Mesendoderm (in vitro differentiated cells): ENCODE data around the gene PIGA. TPM values are rescaled to one million over a fixed set of nuclear protein-coding genes. Genes with fewer than 3 reads are reported as not detected.

ENCODE experiments used
- DNase-seq: peaks from one replicate; pipeline ENCODE4 v3.0.0; 2013
- H2AK5ac ChIP-seq: 2 replicates; pipeline ENCODE4 v1.6.1; 2013; ENCODE audit warnings: low read length, inconsistent platforms
- H2BK120ac ChIP-seq: 2 replicates; pipeline ENCODE4 v1.6.1; 2013; ENCODE audit warnings: low read depth, mild to moderate bottlenecking, low read length, moderate library complexity, mixed read lengths
- H2BK15ac ChIP-seq: replicated peaks from 2 replicates; pipeline ENCODE4 v1.6.1; 2013; ENCODE audit warnings: low read depth, mild to moderate bottlenecking, moderate library complexity
- H2BK5ac ChIP-seq: 2 replicates; pipeline ENCODE4 v1.6.1; 2013; ENCODE audit warnings: low read length, inconsistent platforms
- H3K18ac ChIP-seq: 2 replicates; pipeline ENCODE4 v1.6.1; 2013; ENCODE audit warnings: mild to moderate bottlenecking, low read length, mixed read lengths
- H3K23ac ChIP-seq: one replicate; pipeline ENCODE4 v1.6.1; 2013; ENCODE audit warnings: low read length
- H3K27ac ChIP-seq: 2 replicates; pipeline ENCODE4 v1.5.1; 2013; ENCODE audit warnings: low read depth, mild to moderate bottlenecking, inconsistent platforms, low read length, moderate library complexity
- H3K27me3 ChIP-seq: 2 replicates; pipeline ENCODE4 v1.6.1; 2013; ENCODE audit warnings: low read length, control low read depth, mild to moderate bottlenecking, inconsistent platforms; ENCODE audit not compliant: insufficient read depth, poor library complexity
- H3K36me3 ChIP-seq: 2 replicates; pipeline ENCODE4 v1.6.1; 2013; ENCODE audit warnings: low read length, inconsistent platforms; ENCODE audit not compliant: control insufficient read depth, insufficient read depth
- H3K4ac ChIP-seq: one replicate; pipeline ENCODE4 v1.6.1; 2013; ENCODE audit warnings: low read depth, mild to moderate bottlenecking, low read length, moderate library complexity
- H3K4me1 ChIP-seq: 2 replicates; pipeline ENCODE4 v1.6.1; 2013; ENCODE audit warnings: low read depth, low read length, inconsistent platforms; ENCODE audit not compliant: control insufficient read depth
- H3K4me2 ChIP-seq: 2 replicates; pipeline ENCODE4 v1.6.1; 2013; ENCODE audit warnings: low read length
- H3K4me3 ChIP-seq: 2 replicates; pipeline ENCODE4 v1.5.1; 2013; ENCODE audit warnings: mild to moderate bottlenecking, low read length
- H3K56ac ChIP-seq: one replicate; pipeline ENCODE4 v1.6.1; 2013; ENCODE audit warnings: low read length
- H3K79me1 ChIP-seq: 2 replicates; pipeline ENCODE4 v1.6.1; 2013; ENCODE audit warnings: low read length, inconsistent platforms
- H3K79me2 ChIP-seq: 2 replicates; pipeline ENCODE4 v1.6.1; 2013; ENCODE audit warnings: mild to moderate bottlenecking, low read length; ENCODE audit not compliant: control insufficient read depth, insufficient read depth
- H3K9ac ChIP-seq: 2 replicates; pipeline ENCODE4 v1.6.1; 2013; ENCODE audit warnings: low read length, inconsistent platforms
- H4K5ac ChIP-seq: one replicate; pipeline ENCODE4 v1.6.1; 2013; ENCODE audit warnings: low read length
- H4K8ac ChIP-seq: one replicate; pipeline ENCODE4 v1.6.1; 2013; ENCODE audit warnings: low read depth, mild to moderate bottlenecking, control low read depth, low read length, moderate library complexity
- WGBS: extraction: QIAGEN DNeasy Blood & Tissue Kit; methylation state at CpG from one replicate; pipeline ENCODE4 v1.1.7; 2013; ENCODE audit warnings: low lambda C conversion rate, missing lambda C conversion rate; ENCODE audit not compliant: insufficient coverage; ENCODE audit errors: extremely low coverage; 5-methylcytosine and 5-hydroxymethylcytosine counted together
- polyA plus RNA-seq, 2 experiments: library from polyadenylated mRNA; stranded (reverse); fragments of 200-250 nt; gene quantifications; one replicate each; pipeline ENCODE4 v1.2.3, GENCODE V29; 2013

The PIGA gene
- 8.6 TPM for polyA plus RNA-seq (2013, experiment 1 of 2)
- polyA plus RNA-seq (2013, experiment 2 of 2), result 7.5 TPM

- peak; percentile 98 for DNase-seq
- Histone ChIP-seq H3K79me1 (no peaks in the 10 kb centered on the region), H3K27ac (no peak within 1 kb of the TSS), H4K5ac (no peak within 1 kb of the TSS), H3K4ac (no peak within 1 kb of the TSS), H3K23ac (no peak within 1 kb of the TSS), H2AK5ac (no peak within 1 kb of the TSS), H2BK120ac (no peak within 1 kb of the TSS), H3K27me3 (no peaks in the 10 kb centered on the region), H3K79me2 (peaks cover 1% of the 10 kb centered on the region), H4K8ac (no peak within 1 kb of the TSS), H3K4me1 (no peaks in the 10 kb centered on the region), H3K4me3 (peak within 1 kb of the TSS; percentile 73), H3K4me2 (peak within 1 kb of the TSS; percentile 66), H3K18ac (peak within 1 kb of the TSS; percentile 86), H3K9ac (peak within 1 kb of the TSS; percentile 79), H2BK5ac (no peak within 1 kb of the TSS), H3K56ac (peak within 1 kb of the TSS; percentile 81), H3K36me3 (no peaks in the 10 kb centered on the region), H2BK15ac (no peak within 1 kb of the TSS)
- WGBS, result no CpG with 5 or more reads among the region's 72 CpGs
These were observed at the start of gene PIGA for GRCh38 chrX:15335135-15336022. PIGA (minus strand) TSS chrX:15335523; CDS start chrX:15331930, 3,593 bp downstream.

- no peaks in the 10 kb centered on the region for H3K36me3 ChIP-seq
- no peak within 1 kb of the TSS for H3K18ac ChIP-seq
- H3K56ac ChIP-seq, result no peak within 1 kb of the TSS
- H2BK120ac ChIP-seq, result no peak within 1 kb of the TSS
- no peak within 1 kb of the TSS for H3K27ac ChIP-seq
- no peaks in the 10 kb centered on the region for H3K79me2 ChIP-seq
- H3K4me3 ChIP-seq, result no peak within 1 kb of the TSS
- no peak within 1 kb of the TSS for H3K23ac ChIP-seq
- H3K4ac ChIP-seq, result no peak within 1 kb of the TSS
- no peaks in the 10 kb centered on the region for H3K79me1 ChIP-seq
- H3K9ac ChIP-seq, result no peak within 1 kb of the TSS
- no peak for DNase-seq
- no peaks in the 10 kb centered on the region for H3K4me1 ChIP-seq
- no peak within 1 kb of the TSS for H2AK5ac ChIP-seq
- no peak within 1 kb of the TSS for H4K5ac ChIP-seq
- H4K8ac ChIP-seq, result no peak within 1 kb of the TSS
- H3K4me2 ChIP-seq, result no peak within 1 kb of the TSS
- H2BK15ac ChIP-seq, result no peak within 1 kb of the TSS
- no peaks in the 10 kb centered on the region for H3K27me3 ChIP-seq
- no CpG with 5 or more reads among the region's 2 CpGs for WGBS
- no peak within 1 kb of the TSS for H2BK5ac ChIP-seq
These were observed 49.0 kb upstream of the PIGA start, which contains the start of gene VEGFD for GRCh38 chrX:15384304-15384703. VEGFD (minus strand) TSS chrX:15384413; CDS start chrX:15383946, 467 bp downstream.

- no peak overlapping the region for H3K4me3 ChIP-seq
- no peak overlapping the region for H2AK5ac ChIP-seq
- H3K79me1 ChIP-seq, result no peaks in the 10 kb centered on the region
- H3K4me2 ChIP-seq, result no peak overlapping the region
- H3K36me3 ChIP-seq, result no peaks in the 10 kb centered on the region
- no peaks in the 10 kb centered on the region for H3K4me1 ChIP-seq
- H3K56ac ChIP-seq, result no peak overlapping the region
- H2BK120ac ChIP-seq, result no peak overlapping the region
- no peak overlapping the region for H3K18ac ChIP-seq
- H4K8ac ChIP-seq, result no peak overlapping the region
- no peak overlapping the region for H2BK15ac ChIP-seq
- no peak overlapping the region for H2BK5ac ChIP-seq
- WGBS, result 100% methylated on average over 1 of the region's 8 CpGs
- DNase-seq, result no peak
- no peak overlapping the region for H4K5ac ChIP-seq
- no peak overlapping the region for H3K9ac ChIP-seq
- no peaks in the 10 kb centered on the region for H3K79me2 ChIP-seq
- H3K23ac ChIP-seq, result no peak overlapping the region
- H3K27ac ChIP-seq, result no peak overlapping the region
- no peak overlapping the region for H3K4ac ChIP-seq
- H3K27me3 ChIP-seq, result no peaks in the 10 kb centered on the region
These were observed 47.5 kb upstream of the PIGA start for GRCh38 chrX:15382813-15383212.

GRCh38 chrX:15376956-15377355 lies 41.6 kb upstream of the PIGA start:
- H3K27me3 ChIP-seq, result no peaks in the 10 kb centered on the region
- no peak overlapping the region for H2BK15ac ChIP-seq
- no peak overlapping the region for H2BK5ac ChIP-seq
- H3K4ac ChIP-seq, result no peak overlapping the region
- H3K23ac ChIP-seq, result no peak overlapping the region
- H3K4me2 ChIP-seq, result no peak overlapping the region
- no peak overlapping the region for H2AK5ac ChIP-seq
- no peaks in the 10 kb centered on the region for H3K4me1 ChIP-seq
- DNase-seq, result no peak
- no peak overlapping the region for H3K9ac ChIP-seq
- H3K79me2 ChIP-seq, result no peaks in the 10 kb centered on the region
- no peak overlapping the region for H3K56ac ChIP-seq
- H3K18ac ChIP-seq, result no peak overlapping the region
- H3K36me3 ChIP-seq, result no peaks in the 10 kb centered on the region
- no peak overlapping the region for H4K5ac ChIP-seq
- no peak overlapping the region for H3K4me3 ChIP-seq
- WGBS, result no CpG with 5 or more reads among the region's 1 CpG
- H2BK120ac ChIP-seq, result no peak overlapping the region
- H3K79me1 ChIP-seq, result no peaks in the 10 kb centered on the region
- no peak overlapping the region for H3K27ac ChIP-seq
- H4K8ac ChIP-seq, result no peak overlapping the region

GRCh38 chrX:15373976-15374375 lies 38.7 kb upstream of the PIGA start:
- no peaks in the 10 kb centered on the region for H3K79me2 ChIP-seq
- H3K27me3 ChIP-seq, result no peaks in the 10 kb centered on the region
- no CpG with 5 or more reads among the region's 3 CpGs for WGBS
- H3K4me3 ChIP-seq, result no peak overlapping the region
- no peak overlapping the region for H4K8ac ChIP-seq
- no peak overlapping the region for H2BK120ac ChIP-seq
- H3K18ac ChIP-seq, result no peak overlapping the region
- H3K4ac ChIP-seq, result no peak overlapping the region
- H3K9ac ChIP-seq, result no peak overlapping the region
- H2BK15ac ChIP-seq, result no peak overlapping the region
- no peak overlapping the region for H2AK5ac ChIP-seq
- H3K4me2 ChIP-seq, result no peak overlapping the region
- H3K23ac ChIP-seq, result no peak overlapping the region
- H3K79me1 ChIP-seq, result no peaks in the 10 kb centered on the region
- no peaks in the 10 kb centered on the region for H3K36me3 ChIP-seq
- H3K56ac ChIP-seq, result no peak overlapping the region
- no peak overlapping the region for H2BK5ac ChIP-seq
- DNase-seq, result no peak
- no peak overlapping the region for H4K5ac ChIP-seq
- no peak overlapping the region for H3K27ac ChIP-seq
- no peaks in the 10 kb centered on the region for H3K4me1 ChIP-seq
